HG03060 (cell line): ENCODE data around the gene ASPSCR1.
"Not testable (repeated sequence)": the region's sequence is repeated elsewhere in the genome, so short reads cannot be mapped to it uniquely, and the experiment has no call there.

Experiments
- ATAC-seq: cut with Tn5 transposase; IDR thresholded peaks from one replicate; pipeline ENCODE4 v1.9.1; 2021; ENCODE audit warnings: low read depth, moderate number of reproducible peaks; ENCODE audit not compliant: unreplicated experiment

Gene ASPSCR1

DNA sequence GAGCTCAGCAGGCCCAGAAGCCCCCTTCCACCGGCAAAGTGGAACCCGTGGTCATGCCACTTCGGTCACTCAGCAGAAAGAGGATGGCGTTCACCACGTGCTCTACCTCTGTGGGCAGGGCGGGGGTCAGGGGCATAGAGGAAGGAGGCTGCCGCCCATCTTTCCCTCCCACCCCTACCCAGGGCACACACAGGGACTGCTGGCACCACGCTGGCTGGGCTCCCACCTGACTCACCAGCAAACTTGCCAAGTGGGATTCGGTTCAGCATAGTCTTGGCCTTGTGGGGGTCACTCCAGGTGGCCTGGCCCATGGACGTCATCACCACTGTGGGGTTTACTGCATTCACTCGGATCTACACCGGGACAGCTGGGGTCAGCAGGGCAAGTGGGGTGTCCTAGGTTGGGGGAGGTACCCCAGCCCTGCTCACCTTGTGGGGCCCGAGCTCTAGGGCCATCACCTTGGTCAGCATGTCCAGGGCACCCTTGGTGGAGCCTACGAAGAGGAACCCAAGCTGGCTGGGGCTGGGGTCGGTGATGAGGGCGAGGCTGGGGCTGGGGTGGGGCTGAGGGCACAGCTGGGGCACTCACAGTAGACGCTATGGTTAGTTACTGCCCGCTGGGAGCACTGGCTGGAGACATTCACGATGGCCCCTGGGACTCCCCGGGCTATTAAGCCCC lies 58.7 kb downstream of the ASPSCR1 start:
- no peak for ATAC-seq

- no peak for ATAC-seq
These were observed 59.2 kb downstream of the ASPSCR1 start for GRCh38 chr17:82036634-82037091.

GRCh38 chr17:82037092-82037888 lies 59.9 kb downstream of the ASPSCR1 start, which contains the start of gene DCXR:
DCXR (minus strand) TSS chr17:82037697; CDS start chr17:82037682, 15 bp downstream.
- peak; percentile 62 for ATAC-seq

DNA sequence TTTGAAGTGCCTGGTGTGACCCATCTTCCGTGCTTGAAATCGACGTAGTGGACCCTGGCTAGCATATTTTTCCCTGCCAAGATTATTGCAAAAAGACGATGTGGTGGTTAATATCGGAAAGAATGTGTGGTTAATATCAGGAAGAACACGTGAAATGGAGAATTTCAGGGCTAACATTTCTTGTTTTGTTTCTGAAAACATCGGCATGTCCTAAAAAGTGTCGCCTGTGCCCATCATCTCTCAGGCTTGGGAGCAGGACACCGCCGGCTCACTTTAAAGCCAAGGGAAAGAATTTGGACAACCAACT lies 60.4 kb downstream of the ASPSCR1 start:
- ATAC-seq, result no peak

- ATAC-seq, result not testable (repeated sequence)
These were observed 61.5 kb downstream of the ASPSCR1 start for GRCh38 chr17:82038796-82039409.

GRCh38 chr17:82039695-82040299 lies 62.4 kb downstream of the ASPSCR1 start:
- ATAC-seq, result no peak

DNA sequence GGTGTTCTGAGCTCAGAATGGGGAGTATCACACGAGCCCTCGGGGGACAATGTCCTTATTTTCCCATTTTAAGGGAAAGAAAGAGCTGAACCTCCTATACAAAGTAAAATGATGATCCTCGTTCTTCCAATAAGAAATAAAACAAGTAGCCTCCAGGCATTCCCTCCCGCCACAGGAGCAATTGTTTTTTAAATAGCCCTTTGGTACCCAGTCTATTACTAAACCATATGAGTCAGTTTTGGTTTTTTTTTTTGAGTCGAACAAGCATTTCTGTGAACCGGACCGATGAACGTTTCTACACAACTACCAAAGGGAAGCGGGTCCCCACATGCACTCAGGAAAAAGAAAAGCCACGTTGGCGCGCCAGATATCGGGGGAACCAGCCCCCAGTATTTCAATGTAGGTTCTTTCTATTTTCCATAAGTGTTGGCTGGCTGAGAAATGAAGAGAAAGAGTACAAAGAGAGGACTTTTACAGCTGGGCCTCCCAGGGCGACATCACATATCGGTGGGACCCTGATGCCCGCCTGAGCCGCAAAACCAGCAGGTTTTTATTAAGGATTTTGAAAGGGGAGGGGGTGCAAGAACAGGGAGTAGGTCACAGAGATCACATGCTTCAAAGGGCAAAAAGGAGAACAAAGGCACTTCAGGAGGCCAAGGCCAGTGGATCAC lies 63.9 kb downstream of the ASPSCR1 start:
- ATAC-seq, result no peak

- no peak for ATAC-seq
These were observed 65.2 kb downstream of the ASPSCR1 start for GRCh38 chr17:82042649-82043048.

DNA sequence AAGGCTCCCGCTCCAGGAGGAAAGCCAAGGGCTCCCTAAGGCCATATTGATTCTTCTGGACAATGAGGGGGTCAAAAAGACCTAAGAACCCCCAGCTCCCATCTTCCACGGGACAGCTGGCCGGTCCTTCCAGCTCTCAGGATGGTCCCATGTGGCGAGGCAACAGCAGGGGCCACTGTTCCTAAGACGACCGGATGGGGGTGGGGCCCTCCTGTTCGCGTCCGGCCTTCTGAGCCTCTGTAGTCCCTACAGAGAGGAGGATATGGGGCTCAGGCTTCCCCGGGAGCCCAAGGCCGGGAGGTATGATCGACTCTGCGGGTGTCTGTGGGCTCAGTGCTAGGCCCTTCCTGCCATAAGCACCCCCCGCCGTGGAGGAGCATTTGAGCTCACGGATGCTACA lies 66.1 kb downstream of the ASPSCR1 start:
- ATAC-seq, result no peak

- ATAC-seq, result no peak
These were observed 68.6 kb downstream of the ASPSCR1 start for GRCh38 chr17:82045936-82046484.

GRCh38 chr17:82046903-82047302 lies 69.5 kb downstream of the ASPSCR1 start:
- no peak for ATAC-seq

- no peak for ATAC-seq
These were observed 70.0 kb downstream of the ASPSCR1 start for GRCh38 chr17:82047379-82047778.

- ATAC-seq, result no peak
These were observed 70.6 kb downstream of the ASPSCR1 start for GRCh38 chr17:82047914-82048570.

DNA sequence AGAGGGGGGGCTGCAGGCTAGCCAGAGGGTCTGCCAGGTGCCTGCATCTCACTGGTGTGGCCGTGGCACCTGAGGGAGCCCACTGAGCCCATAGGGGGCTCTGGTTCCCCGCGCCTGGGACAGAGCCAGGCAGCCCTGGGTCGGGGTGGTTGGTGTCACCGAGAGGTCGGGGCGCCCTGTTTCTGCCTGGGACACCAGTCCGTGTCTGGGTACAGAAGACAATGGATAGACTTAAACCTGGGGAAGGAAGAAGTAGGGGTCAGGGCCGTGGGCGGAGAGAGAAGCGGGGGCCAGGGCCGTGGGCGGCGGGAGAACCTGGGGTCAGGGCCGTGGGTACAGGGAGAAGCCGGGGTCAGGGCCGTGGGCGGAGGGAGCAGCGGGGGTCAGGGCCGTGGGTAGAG lies 71.1 kb downstream of the ASPSCR1 start:
- ATAC-seq, result no peak

DNA sequence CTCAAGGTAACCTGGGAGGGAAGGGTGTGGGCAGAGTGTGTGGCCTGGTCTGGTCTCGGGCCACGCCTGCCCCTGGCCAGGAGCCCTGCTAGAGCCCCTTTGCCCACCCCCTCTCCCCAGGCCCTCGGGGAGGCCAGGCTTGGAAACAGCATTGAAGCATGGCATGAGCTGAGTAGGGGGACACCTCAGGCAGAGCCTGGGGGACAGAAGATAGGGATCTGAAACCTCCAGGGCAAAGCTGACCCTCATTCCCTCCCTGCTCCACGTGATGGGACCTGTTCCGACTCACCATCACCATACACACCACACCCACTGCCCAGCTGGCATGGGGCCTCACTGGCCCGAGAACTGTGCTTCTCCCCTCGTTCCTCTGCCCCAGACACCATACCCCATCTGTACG lies 71.7 kb downstream of the ASPSCR1 start:
- ATAC-seq, result no peak

DNA sequence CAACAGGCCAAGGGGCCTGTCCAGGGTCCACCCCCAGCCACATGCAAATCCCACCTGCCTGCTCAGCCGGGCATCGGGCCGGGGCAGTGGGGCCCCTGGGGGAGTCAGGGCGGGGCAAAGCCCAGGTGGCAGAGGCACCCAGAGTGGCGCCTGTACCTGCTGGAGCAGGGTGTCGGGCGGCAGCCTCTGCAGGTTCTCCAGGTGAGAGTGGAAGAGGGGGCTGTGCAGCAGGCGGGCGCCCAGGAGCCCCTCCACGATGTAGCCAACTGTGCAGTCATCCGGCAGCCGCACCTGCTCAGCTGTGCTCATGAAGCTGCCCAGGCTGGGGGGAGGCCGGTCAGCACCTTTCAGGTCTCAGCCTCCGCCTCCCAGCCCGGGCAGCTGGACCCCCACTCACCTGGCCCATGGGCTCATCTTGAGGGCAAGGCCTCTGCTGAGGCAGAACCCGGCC lies 72.1 kb downstream of the ASPSCR1 start:
- ATAC-seq, result no peak

DNA sequence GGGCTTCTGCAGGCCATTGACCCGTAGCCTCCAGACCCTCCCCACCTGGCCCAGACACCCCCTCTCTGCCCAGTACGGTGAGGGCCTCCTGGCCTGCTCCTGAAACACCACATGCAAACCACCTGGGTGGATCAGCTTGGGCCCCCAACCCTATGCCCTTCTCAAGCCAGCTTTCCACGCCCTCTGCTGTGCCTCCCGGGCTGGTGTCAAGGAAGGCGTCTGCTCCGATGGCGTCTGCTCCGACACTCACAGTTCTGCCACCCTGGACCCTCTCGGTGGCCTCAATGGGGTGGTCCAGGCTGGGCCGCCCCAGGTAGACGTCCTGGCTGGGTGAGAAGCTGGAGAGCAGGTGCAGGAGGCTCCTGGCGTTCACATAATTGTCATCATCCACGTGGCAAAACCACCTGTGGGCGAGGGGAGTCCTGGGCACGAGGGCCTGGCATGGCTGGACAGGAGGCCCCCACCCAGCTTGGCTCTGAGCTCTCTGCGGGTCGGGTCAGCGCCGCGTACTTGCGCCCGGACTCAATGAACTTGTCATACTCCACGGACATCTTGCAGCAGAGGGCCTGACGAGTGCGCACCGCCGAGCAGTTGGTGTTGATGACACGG lies 72.8 kb downstream of the ASPSCR1 start:
- ATAC-seq, result no peak

- ATAC-seq, result no peak
These were observed 73.6 kb downstream of the ASPSCR1 start for GRCh38 chr17:82050761-82051641.
